H9 (cell line): Measurements from ENCODE around the gene HYAL3. TPM values are rescaled to one million over a fixed set of nuclear protein-coding genes. Genes with fewer than 3 reads are reported as not detected.

Experiments
- DNase-seq: peaks from one replicate; pipeline ENCODE4 v3.0.0-alpha.2; 2017
- H2AFZ ChIP-seq: one replicate; pipeline ENCODE4 v1.6.1; 2013; ENCODE audit warnings: mild to moderate bottlenecking, low read length, control low read depth, moderate library complexity
- H2AK5ac ChIP-seq: 2 replicates; pipeline ENCODE4 v1.6.1; 2013; ENCODE audit warnings: low read length, control low read depth, mixed read lengths; ENCODE audit not compliant: insufficient read length
- H2BK120ac ChIP-seq: one replicate; pipeline ENCODE4 v1.6.1; 2013; ENCODE audit warnings: low read depth, mild to moderate bottlenecking, low read length, control low read depth, inconsistent platforms; ENCODE audit not compliant: poor library complexity, severe bottlenecking
- H2BK12ac ChIP-seq: 2 replicates; pipeline ENCODE4 v1.6.1; 2013; ENCODE audit warnings: low read length, control low read depth, mixed read lengths, low read depth; ENCODE audit not compliant: insufficient read length
- H2BK15ac ChIP-seq: 2 replicates; pipeline ENCODE4 v1.6.1; 2013; ENCODE audit warnings: low read depth, low read length, control low read depth
- H2BK20ac ChIP-seq: one replicate; pipeline ENCODE4 v1.6.1; 2013; ENCODE audit warnings: low read depth, mild to moderate bottlenecking, low read length, control low read depth, inconsistent platforms; ENCODE audit not compliant: poor library complexity, severe bottlenecking
- H2BK5ac ChIP-seq: 2 replicates; pipeline ENCODE4 v1.6.1; 2013; ENCODE audit warnings: low read length, control low read depth, mixed read lengths; ENCODE audit not compliant: insufficient read length
- H3K14ac ChIP-seq: 2 replicates; pipeline ENCODE4 v1.6.1; 2013; ENCODE audit warnings: low read length, control low read depth; ENCODE audit not compliant: insufficient read depth
- H3K18ac ChIP-seq: 2 replicates; pipeline ENCODE4 v1.6.1; 2013; ENCODE audit warnings: low read depth, mild to moderate bottlenecking, mixed read lengths, low read length, control low read depth; ENCODE audit not compliant: insufficient read length
- H3K23ac ChIP-seq: 2 replicates; pipeline ENCODE4 v1.6.1; 2013; ENCODE audit warnings: low read length, control low read depth, mixed read lengths, low read depth; ENCODE audit not compliant: insufficient read length
- H3K23me2 ChIP-seq: 2 replicates; pipeline ENCODE4 v1.6.1; 2013; ENCODE audit warnings: low read depth, mild to moderate bottlenecking, mixed read lengths, low read length, control low read depth; ENCODE audit not compliant: insufficient read length, poor library complexity, severe bottlenecking
- H3K27ac ChIP-seq: 2 replicates; pipeline ENCODE4 v1.5.1; 2013; ENCODE audit warnings: low read length, control low read depth, mixed read lengths, low read depth; ENCODE audit not compliant: insufficient read length
- H3K27me3 ChIP-seq: 2 replicates; pipeline ENCODE4 v1.6.1; 2013; ENCODE audit warnings: low read length, control low read depth, inconsistent platforms; ENCODE audit not compliant: insufficient read depth
- H3K4ac ChIP-seq: 2 replicates; pipeline ENCODE4 v1.6.1; 2013; ENCODE audit warnings: low read depth, mild to moderate bottlenecking, control low read depth, inconsistent platforms, low read length, moderate library complexity
- H3K4me1 ChIP-seq: 2 replicates; pipeline ENCODE4 v1.6.1; 2013; ENCODE audit warnings: low read length, control low read depth, inconsistent platforms; ENCODE audit not compliant: insufficient read depth
- H3K4me2 ChIP-seq: 2 replicates; pipeline ENCODE4 v1.6.1; 2013; ENCODE audit warnings: low read length, control low read depth, mixed read lengths; ENCODE audit not compliant: insufficient read length, insufficient read depth
- H3K56ac ChIP-seq: 2 replicates; pipeline ENCODE4 v1.6.1; 2013; ENCODE audit warnings: low read depth, mild to moderate bottlenecking, mixed read lengths, low read length, control low read depth; ENCODE audit not compliant: insufficient read length
- H3K79me1 ChIP-seq: 2 replicates; pipeline ENCODE4 v1.6.1; 2013; ENCODE audit warnings: low read depth, mild to moderate bottlenecking, moderate library complexity, low read length, control low read depth, inconsistent platforms; ENCODE audit not compliant: insufficient read depth, poor library complexity, severe bottlenecking
- H3K79me2 ChIP-seq: 2 replicates; pipeline ENCODE4 v1.6.1; 2013; ENCODE audit warnings: low read length, control low read depth, inconsistent platforms; ENCODE audit not compliant: insufficient read depth
- H3K9ac ChIP-seq: 2 replicates; pipeline ENCODE4 v1.6.1; 2013; ENCODE audit warnings: low read length, control low read depth, mixed read lengths; ENCODE audit not compliant: insufficient read length; ENCODE audit errors: extremely low read depth
- H3K9me3 ChIP-seq: one replicate; pipeline ENCODE4 v1.6.1; 2013; ENCODE audit warnings: low read depth, low read length, inconsistent platforms; ENCODE audit not compliant: control insufficient read depth
- H3T11ph ChIP-seq: one replicate; pipeline ENCODE4 v1.6.1; 2013; ENCODE audit warnings: mild to moderate bottlenecking, low read length, control low read depth, inconsistent platforms
- H4K20me1 ChIP-seq: one replicate; pipeline ENCODE4 v1.6.1; 2013; ENCODE audit not compliant: control insufficient read depth, insufficient read length, insufficient read depth
- H4K5ac ChIP-seq: 2 replicates; pipeline ENCODE4 v1.6.1; 2013; ENCODE audit warnings: low read depth, mild to moderate bottlenecking, mixed read lengths, low read length, control low read depth; ENCODE audit not compliant: insufficient read length
- H4K8ac ChIP-seq: replicated peaks from 2 replicates; pipeline ENCODE4 v1.6.1; 2013; ENCODE audit warnings: low read length, control low read depth, mixed read lengths, low read depth; ENCODE audit not compliant: insufficient read length
- H4K91ac ChIP-seq: 2 replicates; pipeline ENCODE4 v1.6.1; 2013; ENCODE audit warnings: low read depth, mild to moderate bottlenecking, moderate library complexity, mixed read lengths, low read length, control low read depth; ENCODE audit not compliant: insufficient read length
- H3K27ac Mint-ChIP-seq, 3 experiments: 2 replicates in 2 of 3; 3 replicates in 1 of 3; pipeline ENCODE4 v1.8.0; 2020 to 2021; ENCODE audit warnings: mixed read lengths in 3 of 3, mild to moderate bottlenecking in 1 of 3, moderate library complexity in 1 of 3
- H3K27me3 Mint-ChIP-seq: 2 replicates; pipeline ENCODE4 v1.8.0; 2021; ENCODE audit warnings: low read depth, mild to moderate bottlenecking, moderate library complexity, mixed read lengths
- H3K36me3 Mint-ChIP-seq, 3 experiments: 2 replicates in 2 of 3; 3 replicates in 1 of 3; pipeline ENCODE4 v1.8.0; 2020 to 2021; ENCODE audit warnings: low read depth in 3 of 3, mixed read lengths in 3 of 3; ENCODE audit not compliant: insufficient read depth in 1 of 3
- H3K4me1 Mint-ChIP-seq, 2 experiments: 2 replicates each; pipeline ENCODE4 v1.8.0; 2020; ENCODE audit warnings: mixed read lengths in 2 of 2
- H3K4me3 Mint-ChIP-seq, 2 experiments: 2 replicates in 1 of 2; 3 replicates in 1 of 2; pipeline ENCODE4 v1.8.0; 2020 to 2021; ENCODE audit warnings: mild to moderate bottlenecking in 2 of 2, mixed read lengths in 2 of 2, moderate library complexity in 1 of 2
- H3K9me3 Mint-ChIP-seq, 2 experiments: 2 replicates in 1 of 2; 3 replicates in 1 of 2; pipeline ENCODE4 v1.8.0; 2020; ENCODE audit warnings: mild to moderate bottlenecking in 2 of 2, mixed read lengths in 2 of 2, moderate library complexity in 1 of 2
- WGBS: extraction: QIAGEN DNeasy Blood & Tissue Kit; methylation state at CpG from one replicate; pipeline ENCODE4 v1.1.7; 2013; ENCODE audit warnings: missing lambda C conversion rate, low lambda C conversion rate, mixed read lengths; ENCODE audit not compliant: insufficient read length; ENCODE audit errors: extremely low coverage; 5-methylcytosine and 5-hydroxymethylcytosine counted together
- total RNA-seq: library from RNA; stranded (reverse); gene quantifications from 2 replicates; pipeline ENCODE4 v1.2.1, GENCODE V29; 2021
- TF ChIP-seq, protein P1 (sequence below): fragments of 200-600 bp; sonication (generic); conservative IDR thresholded peaks from 3 replicates; pipeline ENCODE4 v1.8.0; 2021; ENCODE audit warnings: antibody characterized with exemption, mild to moderate bottlenecking

HYAL3 gene
- total RNA-seq, 1 experiment from 2014 or later: 3.1 TPM

GRCh38 chr3:50321336-50322114 lies 22.3 kb upstream of the HYAL3 start:
- H3K4me2 ChIP-seq: peak overlapping the region; percentile 37
- WGBS: no CpG with 5 or more reads among the region's 59 CpGs

More at GRCh38 chr3:50321336-50322114, 22.3 kb upstream of the HYAL3 start:
- H3K27ac ChIP-seq: no peak overlapping the region
- no peak overlapping the region for H2BK15ac ChIP-seq
- peak; percentile 94 for DNase-seq
- peak overlapping the region; percentile 96 for H3K18ac ChIP-seq
- H2AFZ ChIP-seq: no peak overlapping the region
- H3K4me1 Mint-ChIP-seq: peaks cover 27 to 42% of the 10 kb centered on the region in 2 experiments
- peak overlapping the region; percentile 98 for H3K14ac ChIP-seq
- no peaks in the 10 kb centered on the region for H3K9me3 Mint-ChIP-seq
- H3K79me1 ChIP-seq: no peaks in the 10 kb centered on the region
- no peak overlapping the region for H3K4ac ChIP-seq
- H3K9me3 ChIP-seq: no peaks in the 10 kb centered on the region
- no peak overlapping the region for H2AK5ac ChIP-seq
- H3K4me1 ChIP-seq: peaks cover 6% of the 10 kb centered on the region; the same call in 1 of the 2 replicates
- peak overlapping the region; percentile 98 to 100 (median 99) for H3K27ac Mint-ChIP-seq
- H3K27me3 Mint-ChIP-seq: no peaks in the 10 kb centered on the region
- no peaks in the 10 kb centered on the region for H3K27me3 ChIP-seq
- H4K20me1 ChIP-seq: no peaks in the 10 kb centered on the region
- H3K9ac ChIP-seq: peak overlapping the region; percentile 87
- TF ChIP-seq, protein P1, sequence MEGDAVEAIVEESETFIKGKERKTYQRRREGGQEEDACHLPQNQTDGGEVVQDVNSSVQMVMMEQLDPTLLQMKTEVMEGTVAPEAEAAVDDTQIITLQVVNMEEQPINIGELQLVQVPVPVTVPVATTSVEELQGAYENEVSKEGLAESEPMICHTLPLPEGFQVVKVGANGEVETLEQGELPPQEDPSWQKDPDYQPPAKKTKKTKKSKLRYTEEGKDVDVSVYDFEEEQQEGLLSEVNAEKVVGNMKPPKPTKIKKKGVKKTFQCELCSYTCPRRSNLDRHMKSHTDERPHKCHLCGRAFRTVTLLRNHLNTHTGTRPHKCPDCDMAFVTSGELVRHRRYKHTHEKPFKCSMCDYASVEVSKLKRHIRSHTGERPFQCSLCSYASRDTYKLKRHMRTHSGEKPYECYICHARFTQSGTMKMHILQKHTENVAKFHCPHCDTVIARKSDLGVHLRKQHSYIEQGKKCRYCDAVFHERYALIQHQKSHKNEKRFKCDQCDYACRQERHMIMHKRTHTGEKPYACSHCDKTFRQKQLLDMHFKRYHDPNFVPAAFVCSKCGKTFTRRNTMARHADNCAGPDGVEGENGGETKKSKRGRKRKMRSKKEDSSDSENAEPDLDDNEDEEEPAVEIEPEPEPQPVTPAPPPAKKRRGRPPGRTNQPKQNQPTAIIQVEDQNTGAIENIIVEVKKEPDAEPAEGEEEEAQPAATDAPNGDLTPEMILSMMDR: peak; percentile 78
- H3K36me3 Mint-ChIP-seq: peaks cover 37 to 59% (median 47%) of the 10 kb centered on the region in 3 experiments
- no peak overlapping the region for H3K56ac ChIP-seq
- H4K91ac ChIP-seq: no peak overlapping the region
- H3K4me3 Mint-ChIP-seq: peak overlapping the region; percentile 85 to 90
- no peak overlapping the region for H4K8ac ChIP-seq
- no peak overlapping the region for H2BK12ac ChIP-seq
- peaks cover 5% of the 10 kb centered on the region; the same call in 1 of the 2 replicates for H3K79me2 ChIP-seq
- no peak overlapping the region for H4K5ac ChIP-seq
- H3K23ac ChIP-seq: no peak overlapping the region
- H2BK20ac ChIP-seq: no peak overlapping the region
- H2BK120ac ChIP-seq: no peak overlapping the region
- peaks cover 15% of the 10 kb centered on the region for H3K23me2 ChIP-seq
- no peak overlapping the region for H3T11ph ChIP-seq
- peak overlapping the region; percentile 81 for H2BK5ac ChIP-seq
